Measurements from ENCODE around the gene CALD1. TPM values are rescaled to one million over a fixed set of nuclear protein-coding genes. Genes with fewer than 3 reads are reported as not detected.
A peak's percentile ranks its signal among the peaks of the same experiment; 100 is the strongest.

CALD1 gene
- total RNA-seq, 4 donors from 2014 or later: 32.3 to 462 (median 98.4) TPM

DNA sequence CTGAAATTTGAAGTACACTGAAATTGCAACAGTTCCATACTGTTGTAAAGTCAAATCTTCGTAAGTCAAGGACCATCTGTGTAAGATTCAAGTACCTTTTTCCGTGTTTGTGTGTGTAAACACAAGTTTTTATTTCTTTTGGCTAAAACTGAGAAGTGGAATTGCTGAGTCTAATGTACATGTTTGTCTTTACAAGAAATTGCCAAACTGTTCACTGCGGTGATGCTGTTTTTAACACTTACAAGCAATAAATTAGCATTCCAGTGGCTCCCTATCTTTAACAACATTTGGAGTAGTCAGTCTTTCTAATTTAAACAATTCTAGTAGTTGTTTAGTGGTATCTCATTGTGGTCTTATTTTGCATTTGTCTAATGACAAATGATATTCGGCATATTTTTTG lies 23.3 kb downstream of the CALD1 start:
- H3K4me1 ChIP-seq: peaks cover 0 to 17% (median 0%) of the 10 kb centered on the region in 3 donors
- TF ChIP-seq, protein P1, sequence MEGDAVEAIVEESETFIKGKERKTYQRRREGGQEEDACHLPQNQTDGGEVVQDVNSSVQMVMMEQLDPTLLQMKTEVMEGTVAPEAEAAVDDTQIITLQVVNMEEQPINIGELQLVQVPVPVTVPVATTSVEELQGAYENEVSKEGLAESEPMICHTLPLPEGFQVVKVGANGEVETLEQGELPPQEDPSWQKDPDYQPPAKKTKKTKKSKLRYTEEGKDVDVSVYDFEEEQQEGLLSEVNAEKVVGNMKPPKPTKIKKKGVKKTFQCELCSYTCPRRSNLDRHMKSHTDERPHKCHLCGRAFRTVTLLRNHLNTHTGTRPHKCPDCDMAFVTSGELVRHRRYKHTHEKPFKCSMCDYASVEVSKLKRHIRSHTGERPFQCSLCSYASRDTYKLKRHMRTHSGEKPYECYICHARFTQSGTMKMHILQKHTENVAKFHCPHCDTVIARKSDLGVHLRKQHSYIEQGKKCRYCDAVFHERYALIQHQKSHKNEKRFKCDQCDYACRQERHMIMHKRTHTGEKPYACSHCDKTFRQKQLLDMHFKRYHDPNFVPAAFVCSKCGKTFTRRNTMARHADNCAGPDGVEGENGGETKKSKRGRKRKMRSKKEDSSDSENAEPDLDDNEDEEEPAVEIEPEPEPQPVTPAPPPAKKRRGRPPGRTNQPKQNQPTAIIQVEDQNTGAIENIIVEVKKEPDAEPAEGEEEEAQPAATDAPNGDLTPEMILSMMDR (IDR thresholded peaks at IDR 0.05): no peak
- no peak for TF ChIP-seq POLR2A (IDR thresholded peaks at IDR 0.05)
- DNase-seq: no peak
- no peak overlapping the region for H3K27ac ChIP-seq
- H3K27me3 ChIP-seq: no peaks in the 10 kb centered on the region
- H3K4me3 ChIP-seq: no peak overlapping the region
- no peaks in the 10 kb centered on the region for H3K9me3 ChIP-seq
- 85 to 95% methylated on average over 4 of the region's 4 CpGs for WGBS, 2 donors
- intact Hi-C loops (cut with DNase I): no loop called here
- no peaks in the 10 kb centered on the region for H3K36me3 ChIP-seq

GRCh38 chr7:134804351-134804750 lies 24.9 kb downstream of the CALD1 start:
- peaks cover 0 to 24% (median 0%) of the 10 kb centered on the region in 3 donors for H3K4me1 ChIP-seq
- no peak overlapping the region for H3K4me3 ChIP-seq
- no peak overlapping the region for H3K27ac ChIP-seq
- DNase-seq: no peak
- H3K27me3 ChIP-seq: no peaks in the 10 kb centered on the region
- TF ChIP-seq POLR2A (IDR thresholded peaks at IDR 0.05): no peak
- TF ChIP-seq, protein P1 (IDR thresholded peaks at IDR 0.05): no peak
- H3K9me3 ChIP-seq: no peaks in the 10 kb centered on the region
- intact Hi-C loops (cut with DNase I): no loop called here
- H3K36me3 ChIP-seq: no peaks in the 10 kb centered on the region
- WGBS, 2 donors: 53 to 81% methylated on average over 2 of the region's 2 CpGs

GRCh38 chr7:134804854-134805253 lies 25.4 kb downstream of the CALD1 start:
- no peak overlapping the region for H3K4me3 ChIP-seq
- H3K27me3 ChIP-seq: no peaks in the 10 kb centered on the region
- peaks cover 0 to 24% (median 0%) of the 10 kb centered on the region in 3 donors for H3K4me1 ChIP-seq
- no peak overlapping the region for H3K27ac ChIP-seq
- DNase-seq: no peak
- intact Hi-C loops (cut with DNase I): no loop called here
- no peaks in the 10 kb centered on the region for H3K9me3 ChIP-seq
- no peak for TF ChIP-seq POLR2A (IDR thresholded peaks at IDR 0.05)
- TF ChIP-seq, protein P1 (IDR thresholded peaks at IDR 0.05): no peak
- no peaks in the 10 kb centered on the region for H3K36me3 ChIP-seq
- WGBS, 2 donors: 82 to 84% methylated on average over 3 of the region's 3 CpGs

GRCh38 chr7:134806197-134806596 lies 26.8 kb downstream of the CALD1 start:
- intact Hi-C loops (cut with DNase I): no loop called here
- H3K27me3 ChIP-seq: no peaks in the 10 kb centered on the region
- WGBS, 2 donors: 88 to 97% methylated on average over 4 of the region's 4 CpGs

GRCh38 chr7:134809616-134810015 lies 30.2 kb downstream of the CALD1 start:
- no peak for DNase-seq
- Histone ChIP-seq H3K36me3 (no peaks in the 10 kb centered on the region), H3K9me3 (no peaks in the 10 kb centered on the region), H3K4me1 (peaks cover 0 to 58% (median 0%) of the 10 kb centered on the region in 3 donors), H3K27ac (peak overlapping the region in 1 of 4 donors; percentile 18), H3K4me3 (no peak overlapping the region), H3K27me3 (no peaks in the 10 kb centered on the region)
- TF ChIP-seq POLR2A (IDR thresholded peaks at IDR 0.05): no peak
- intact Hi-C loops (cut with DNase I): no loop called here
- WGBS, 2 donors: 86 to 92% methylated on average over 1 of the region's 1 CpG

More at GRCh38 chr7:134806197-134806596, 26.8 kb downstream of the CALD1 start:
- Histone ChIP-seq H3K4me1 (peaks cover 0 to 37% (median 0%) of the 10 kb centered on the region in 3 donors), H3K4me3 (no peak overlapping the region), H3K9me3 (no peaks in the 10 kb centered on the region), H3K27ac (no peak overlapping the region), H3K36me3 (no peaks in the 10 kb centered on the region)
- TF ChIP-seq POLR2A (IDR thresholded peaks at IDR 0.05): no peak
- TF ChIP-seq, protein P1 (IDR thresholded peaks at IDR 0.05): no peak
- DNase-seq: no peak

DNA sequence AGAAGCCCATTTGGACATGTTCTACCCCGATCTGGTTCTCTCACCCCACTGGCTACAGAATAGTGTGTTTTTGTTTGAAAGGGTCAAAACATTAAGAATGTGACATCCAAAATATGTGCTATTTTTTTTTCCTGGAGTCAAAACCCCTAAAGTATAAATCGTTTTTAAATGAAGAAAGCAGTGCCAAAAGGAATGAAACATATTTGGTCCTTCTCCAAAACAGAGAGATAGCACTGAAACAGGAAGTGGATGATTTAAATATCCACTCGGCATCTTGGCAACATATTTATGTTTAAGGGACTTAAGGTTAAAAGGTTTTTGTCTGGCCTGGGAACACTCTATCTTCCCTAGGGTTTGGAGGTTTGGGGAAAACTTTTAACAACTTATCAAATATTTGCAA lies 32.3 kb downstream of the CALD1 start:
- H3K4me3 ChIP-seq: no peak overlapping the region
- intact Hi-C loops (cut with DNase I): no loop called here
- no peaks in the 10 kb centered on the region for H3K9me3 ChIP-seq
- H3K36me3 ChIP-seq: no peaks in the 10 kb centered on the region
- WGBS, 2 donors: 24 to 37% methylated on average over 3 of the region's 3 CpGs
- no peak for TF ChIP-seq POLR2A (IDR thresholded peaks at IDR 0.05)
- TF ChIP-seq, protein P1 (IDR thresholded peaks at IDR 0.05): no peak
- DNase-seq: no peak
- H3K27ac ChIP-seq: peak overlapping the region in 3 of 4 donors; percentile 0 to 59 (median 35)
- H3K4me1 ChIP-seq: peaks cover 0 to 59% (median 3%) of the 10 kb centered on the region in 3 donors
- no peaks in the 10 kb centered on the region for H3K27me3 ChIP-seq
